ENCODE measurements around the gene AKAP6.

AKAP6 gene

GRCh38 chr14:32472512-32473463 lies 143.7 kb downstream of the AKAP6 start:
- Histone ChIP-seq H3K4me3 (ENCODE audit: low read length) (no peak overlapping the region), H3K9me3 (ENCODE audit: control insufficient read depth, insufficient read depth, low read length) (no peaks in the 10 kb centered on the region), H3K36me3 (ENCODE audit: control insufficient read depth, low read length) (no peaks in the 10 kb centered on the region), H3K79me2 (ENCODE audit: control insufficient read depth, low read length) (no peaks in the 10 kb centered on the region), H3F3A (ENCODE audit: control insufficient read depth, insufficient read depth) (no peaks in the 10 kb centered on the region), H4K20me1 (ENCODE audit: control insufficient read depth, insufficient read depth, low read depth, low read length) (no peaks in the 10 kb centered on the region), H3K27ac (ENCODE audit: low read depth, low read length) (no peak overlapping the region), H3K9me2 (replicated peaks; ENCODE audit: control insufficient read depth, low read length) (no peaks in the 10 kb centered on the region), H3K27me3 (ENCODE audit: control insufficient read depth, low read length) (peaks cover 6% of the 10 kb centered on the region; the same call in 1 of the 2 replicates), H3K4me2 (ENCODE audit: low read length) (no peak overlapping the region), H3K4me1 (ENCODE audit: control insufficient read depth, low read length) (no peaks in the 10 kb centered on the region)
- TF ChIP-seq CTCF (IDR thresholded peaks at IDR 0.05; ENCODE audit: low read depth, low read length, poor library complexity, severe bottlenecking): no peak
- no peak for TF ChIP-seq EZH2phosphoT487 (IDR thresholded peaks at IDR 0.05; ENCODE audit: borderline replicate concordance, low read length)

- Histone ChIP-seq H3K79me2 (ENCODE audit: control insufficient read depth, low read length) (no peaks in the 10 kb centered on the region), H3F3A (ENCODE audit: control insufficient read depth, insufficient read depth) (no peaks in the 10 kb centered on the region), H3K4me3 (ENCODE audit: low read length) (no peak overlapping the region), H3K27me3 (ENCODE audit: control insufficient read depth, low read length) (peaks cover 2% of the 10 kb centered on the region; the same call in 1 of the 2 replicates), H3K9me2 (replicated peaks; ENCODE audit: control insufficient read depth, low read length) (no peaks in the 10 kb centered on the region), H3K36me3 (ENCODE audit: control insufficient read depth, low read length) (no peaks in the 10 kb centered on the region), H3K9me3 (ENCODE audit: control insufficient read depth, insufficient read depth, low read length) (no peaks in the 10 kb centered on the region), H3K4me2 (ENCODE audit: low read length) (no peak overlapping the region), H4K20me1 (ENCODE audit: control insufficient read depth, insufficient read depth, low read depth, low read length) (no peaks in the 10 kb centered on the region), H3K27ac (ENCODE audit: low read depth, low read length) (no peak overlapping the region), H3K4me1 (ENCODE audit: control insufficient read depth, low read length) (no peaks in the 10 kb centered on the region)
- no peak for TF ChIP-seq CTCF (IDR thresholded peaks at IDR 0.05; ENCODE audit: low read depth, low read length, poor library complexity, severe bottlenecking)
- no peak for TF ChIP-seq EZH2phosphoT487 (IDR thresholded peaks at IDR 0.05; ENCODE audit: borderline replicate concordance, low read length)
Observed at GRCh38 chr14:32473464-32473855, 144.4 kb downstream of the AKAP6 start.

- H3K27ac ChIP-seq (ENCODE audit: low read depth, low read length): no peak overlapping the region
- no peaks in the 10 kb centered on the region for H3K9me3 ChIP-seq (ENCODE audit: control insufficient read depth, insufficient read depth, low read length)
- no peak overlapping the region for H3K4me3 ChIP-seq (ENCODE audit: low read length)
- no peaks in the 10 kb centered on the region for H3K79me2 ChIP-seq (ENCODE audit: control insufficient read depth, low read length)
- H3K36me3 ChIP-seq (ENCODE audit: control insufficient read depth, low read length): no peaks in the 10 kb centered on the region
- H3K27me3 ChIP-seq (ENCODE audit: control insufficient read depth, low read length): 0 out of 2 replicates have a peak, but pooled peaks cover 2% of the 10 kb centered on the region
- H3K4me2 ChIP-seq (ENCODE audit: low read length): no peak overlapping the region
- no peaks in the 10 kb centered on the region for H3K9me2 ChIP-seq (replicated peaks; ENCODE audit: control insufficient read depth, low read length)
- H3F3A ChIP-seq (ENCODE audit: control insufficient read depth, insufficient read depth): no peaks in the 10 kb centered on the region
- TF ChIP-seq EZH2phosphoT487 (IDR thresholded peaks at IDR 0.05; ENCODE audit: borderline replicate concordance, low read length) (no peak), CTCF (IDR thresholded peaks at IDR 0.05; ENCODE audit: low read depth, low read length, poor library complexity, severe bottlenecking) (no peak)
- H4K20me1 ChIP-seq (ENCODE audit: control insufficient read depth, insufficient read depth, low read depth, low read length): no peaks in the 10 kb centered on the region
- no peaks in the 10 kb centered on the region for H3K4me1 ChIP-seq (ENCODE audit: control insufficient read depth, low read length)
Observed at GRCh38 chr14:32474478-32475195, 145.5 kb downstream of the AKAP6 start.
